Right renal cortex interstitium (tissue), 3 donors: Measurements from ENCODE around the gene CHPF2. TPM values are rescaled to one million over a fixed set of nuclear protein-coding genes. Genes with fewer than 3 reads are reported as not detected.

Experiments used
- DNase-seq, 3 donors: peaks; one replicate each; pipeline ENCODE4 v3.0.0-alpha.2; 2013; ENCODE audit warnings: low read depth in 3 of 3, low spot score in 2 of 3
- polyA plus RNA-seq, 3 donors: library from polyadenylated mRNA; unstranded; fragments of 120-200 nt; gene quantifications; one replicate each; pipeline ENCODE4 v1.2.1, GENCODE V29; 2013; ENCODE audit not compliant: insufficient read length in 3 of 3

Gene CHPF2
- polyA plus RNA-seq, 3 donors: 20.4 to 22.6 (median 21.4) TPM

DNA sequence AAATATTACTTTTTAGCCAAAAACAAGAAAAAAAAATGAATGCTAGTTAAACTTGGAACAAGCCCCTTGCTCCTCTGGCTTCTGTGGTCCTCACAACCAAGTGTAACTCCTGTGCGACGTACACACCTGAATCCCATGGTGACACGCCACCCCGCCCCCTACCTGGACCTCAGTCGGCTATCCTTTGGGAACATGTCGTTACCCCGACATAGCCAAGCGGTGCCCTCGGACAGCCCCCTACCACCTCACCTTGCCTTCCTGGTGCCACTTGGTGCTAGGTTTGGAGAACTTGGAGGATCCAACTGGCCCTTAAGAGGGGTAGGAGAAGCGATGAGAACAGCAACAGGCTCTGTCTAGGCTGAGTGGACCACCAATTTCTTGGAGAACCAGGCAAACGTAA is 28.2 kb downstream of the CHPF2 start:
- no peak for DNase-seq

DNA sequence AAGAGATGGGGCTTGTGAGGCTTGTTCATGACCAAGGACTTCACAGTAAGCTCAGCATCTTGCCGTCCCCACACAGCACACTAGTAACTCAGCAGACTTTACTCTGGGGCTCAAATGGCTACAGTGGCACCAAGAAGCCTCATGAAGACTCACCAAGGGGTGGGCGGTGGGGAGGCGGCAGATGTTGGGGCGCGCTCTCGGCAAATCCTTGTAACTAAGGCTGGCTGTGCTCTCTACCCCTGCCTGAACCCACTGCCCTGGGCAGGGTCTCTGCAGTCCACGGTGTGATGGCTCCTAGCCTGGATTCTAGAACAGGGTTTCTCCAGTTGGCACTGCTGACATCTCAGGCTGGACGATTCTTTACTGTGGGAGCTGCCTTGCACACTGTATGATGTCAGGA is 28.6 kb downstream of the CHPF2 start:
- DNase-seq: no peak

DNA sequence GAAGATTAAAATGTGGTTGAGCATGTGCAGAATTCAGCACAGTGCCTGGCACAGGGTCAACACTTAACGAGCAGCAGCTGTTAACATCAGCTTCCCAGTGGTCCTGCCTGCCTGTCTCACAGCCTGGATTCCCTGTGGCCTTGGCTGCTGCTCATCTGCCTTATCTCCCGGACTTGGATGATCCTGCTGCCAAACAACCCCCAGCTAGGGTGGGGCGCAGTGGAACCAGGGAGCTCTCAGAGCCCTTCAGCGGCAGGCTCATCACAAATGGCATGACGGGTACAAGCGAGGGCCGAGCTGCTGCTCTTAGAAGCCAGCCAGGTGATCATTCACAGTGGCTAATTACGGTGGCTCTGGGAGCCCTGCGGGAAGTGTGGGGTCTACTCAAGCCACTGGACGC is 29.2 kb downstream of the CHPF2 start:
- no peak for DNase-seq

DNA sequence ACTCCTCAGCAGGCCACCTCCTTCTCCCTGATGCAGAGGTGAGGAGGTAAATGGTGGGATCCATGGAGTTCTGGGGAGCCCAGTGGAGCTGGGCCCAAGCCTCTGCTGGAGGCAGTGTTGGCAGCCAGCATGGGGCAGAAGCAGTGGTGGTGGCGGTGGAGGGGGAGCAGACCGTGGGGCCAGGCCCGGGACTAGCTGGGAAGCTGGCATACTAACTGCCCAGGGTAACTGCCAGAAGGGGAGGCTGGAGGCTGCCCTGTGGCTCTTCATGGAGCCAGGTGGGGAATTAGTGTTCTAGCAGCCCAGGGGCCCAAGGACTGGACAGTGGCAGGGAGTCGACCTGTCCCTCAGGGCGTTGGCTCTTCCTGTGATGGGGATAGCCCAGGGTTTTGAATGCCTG is 32.3 kb downstream of the CHPF2 start:
- DNase-seq: no peak

DNA sequence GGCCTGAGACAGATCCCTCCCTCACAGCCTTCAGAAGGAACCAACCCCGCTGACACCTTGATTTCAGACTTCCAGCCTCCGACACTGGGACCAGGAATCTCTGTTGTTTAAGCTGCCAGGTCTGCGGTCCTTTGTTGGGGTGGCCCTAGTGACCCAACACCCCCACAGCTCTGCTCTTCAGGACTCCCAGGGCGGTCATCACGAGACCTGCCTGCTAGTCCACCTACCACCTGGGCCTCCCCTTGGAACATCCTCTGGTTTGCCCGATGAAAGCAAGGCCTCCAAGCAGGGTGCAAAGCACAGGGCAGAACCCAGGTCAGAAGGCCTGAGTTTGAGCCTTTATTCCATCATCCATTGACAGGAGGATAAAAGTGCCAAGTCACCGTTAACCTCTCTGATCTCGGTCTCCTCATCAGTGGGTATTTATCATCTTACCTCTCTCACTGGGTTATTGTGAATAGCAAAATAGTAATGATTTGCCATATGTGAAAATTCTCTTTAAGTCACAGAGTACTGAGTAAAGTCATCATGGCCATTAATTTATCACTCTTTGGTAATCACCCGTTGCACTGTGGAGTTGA is 33.2 kb downstream of the CHPF2 start:
- DNase-seq: no peak

DNA sequence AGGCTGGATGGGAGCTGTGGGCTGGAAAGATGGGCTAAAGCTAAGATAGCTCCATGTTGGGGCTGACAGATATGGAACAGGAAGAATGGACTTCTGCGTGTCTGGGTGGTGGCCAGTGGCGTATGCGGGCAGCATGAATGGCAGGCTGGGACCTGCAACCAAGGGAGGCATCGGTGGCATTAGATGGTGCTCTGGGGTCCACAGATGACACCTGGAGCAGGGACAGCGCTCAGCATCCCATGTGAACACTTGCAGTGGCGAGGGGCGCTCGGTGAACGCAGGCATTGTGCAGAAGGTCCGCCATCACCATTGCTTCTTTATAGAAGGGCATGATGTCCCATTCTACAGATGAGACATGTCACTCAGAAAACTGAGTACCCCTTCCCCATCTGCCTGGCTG is 37.2 kb downstream of the CHPF2 start:
- no peak for DNase-seq

DNA sequence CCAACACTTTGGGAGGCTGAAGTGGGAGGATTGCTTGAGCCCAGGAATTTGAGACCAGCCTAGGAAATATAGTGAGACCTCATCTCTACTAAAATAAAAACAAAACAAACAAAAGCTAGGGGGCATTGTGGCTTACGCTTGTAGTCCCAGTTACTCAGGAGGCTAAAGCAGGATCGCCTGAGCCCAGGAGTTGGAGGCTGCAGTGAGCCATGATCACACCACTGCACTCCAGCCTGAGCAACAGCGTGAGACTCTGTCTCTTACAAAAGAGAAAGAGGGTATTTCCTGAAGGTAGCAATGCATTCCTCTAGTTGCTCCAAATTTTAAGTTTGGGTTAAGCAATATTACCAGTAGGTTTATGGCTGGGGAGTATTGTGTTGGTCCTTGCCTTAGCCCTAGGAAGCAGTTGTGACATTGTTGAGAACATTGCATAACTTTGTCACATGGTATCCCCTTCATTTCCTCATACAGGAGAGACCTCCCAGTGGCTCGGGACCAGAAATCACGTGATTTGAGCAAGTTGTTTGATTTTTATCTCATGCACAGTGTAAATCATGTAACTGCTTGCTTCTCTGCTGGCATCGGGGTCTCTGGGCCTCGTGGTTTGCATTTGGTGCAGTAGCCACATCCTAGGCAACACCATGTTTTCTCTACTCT is 39.5 kb downstream of the CHPF2 start:
- no peak for DNase-seq

DNA sequence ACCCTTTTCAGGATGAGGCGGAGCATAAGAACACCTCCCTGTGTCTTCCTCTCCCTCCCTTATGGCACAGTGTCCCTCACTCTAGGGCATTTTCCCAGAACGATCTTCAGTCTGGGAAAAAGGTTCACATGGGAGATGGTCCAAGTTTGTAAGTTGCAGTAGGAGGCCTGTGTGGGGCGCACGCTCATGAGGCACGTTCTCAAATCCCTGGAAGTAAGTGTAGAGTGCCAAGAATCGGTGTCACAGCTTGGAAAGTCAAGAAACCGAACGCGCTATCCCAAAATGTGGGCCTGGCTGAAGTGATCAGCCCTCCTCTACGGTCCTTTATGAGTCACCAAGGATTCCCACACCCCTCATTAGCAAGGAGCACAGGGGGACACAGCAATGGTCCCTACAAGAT is 40.1 kb downstream of the CHPF2 start:
- no peak for DNase-seq

DNA sequence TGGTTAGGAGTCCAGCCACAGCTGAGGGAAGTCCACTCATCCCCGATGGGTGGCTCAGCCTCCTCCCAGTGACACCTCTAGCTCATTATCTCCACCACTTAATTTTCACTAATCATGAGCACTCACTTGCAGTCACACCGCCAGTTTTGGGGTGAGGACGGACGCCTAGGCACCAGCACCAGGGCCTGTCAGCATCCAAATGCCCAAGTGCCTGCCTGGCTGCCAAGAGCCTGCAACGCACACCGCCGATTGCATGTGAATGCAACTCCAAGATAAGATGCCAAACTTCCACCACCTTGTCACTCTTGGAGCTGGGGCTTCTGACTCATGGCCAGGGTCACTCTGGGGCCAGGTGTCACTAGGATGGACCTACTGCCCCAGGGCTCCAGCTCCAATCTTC is 40.6 kb downstream of the CHPF2 start:
- DNase-seq: no peak

DNA sequence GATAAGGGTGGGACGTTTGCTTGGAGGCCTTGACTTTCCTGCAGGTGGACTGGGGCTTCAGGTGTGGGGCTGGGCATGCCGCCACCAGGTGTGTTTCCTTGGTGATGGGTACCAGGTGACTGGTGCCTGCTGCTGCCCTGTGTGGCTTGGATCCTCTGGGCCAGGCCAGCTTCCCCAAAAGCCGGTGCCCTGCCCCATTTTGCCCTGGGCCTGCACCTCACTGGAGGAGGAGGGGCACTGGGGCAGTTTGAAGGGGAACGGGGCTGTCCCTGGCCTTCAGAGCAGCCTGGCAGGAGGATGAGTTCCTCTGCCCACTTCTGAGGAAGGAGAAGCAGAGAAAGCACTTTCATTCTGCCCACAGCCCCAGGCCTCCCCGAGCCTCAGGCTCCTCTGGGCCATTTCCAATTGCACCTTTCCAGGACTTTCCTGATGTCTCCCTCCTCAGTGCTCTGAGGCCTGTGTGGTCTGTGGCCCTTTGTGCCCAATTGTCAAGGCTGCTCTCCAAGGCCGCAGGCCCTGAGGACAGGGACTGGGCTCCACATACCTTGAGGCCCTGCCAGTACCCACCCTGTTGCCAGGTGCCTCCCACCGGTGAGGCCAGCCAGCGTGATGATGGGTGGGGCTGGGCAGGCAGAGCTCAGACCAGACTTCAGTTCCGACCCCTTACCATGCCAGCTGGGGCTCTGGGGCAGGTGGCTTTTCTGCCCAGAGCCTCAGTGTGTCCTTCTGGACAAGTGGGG is 41.5 kb downstream of the CHPF2 start:
- DNase-seq: no peak

DNA sequence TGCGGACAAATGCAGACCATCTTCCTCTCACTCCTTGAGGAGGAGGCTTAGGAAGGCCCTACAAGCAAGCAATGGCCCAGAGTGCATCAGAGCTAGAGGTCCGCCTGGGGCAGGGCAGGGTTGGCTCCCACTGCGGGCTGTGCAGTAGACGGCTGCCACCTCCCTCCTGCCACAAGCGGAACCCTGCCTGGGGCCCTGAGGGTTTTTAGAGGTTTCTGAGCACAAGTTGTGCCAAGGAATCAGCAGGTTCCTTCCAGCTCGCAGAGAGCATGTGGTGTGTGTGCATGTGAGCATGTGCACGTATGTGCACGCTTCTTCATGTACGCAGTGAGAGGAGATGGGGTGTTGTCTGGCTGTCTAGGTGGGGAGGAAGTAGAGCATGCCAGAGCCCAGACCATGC is 42.1 kb downstream of the CHPF2 start:
- no peak for DNase-seq

DNA sequence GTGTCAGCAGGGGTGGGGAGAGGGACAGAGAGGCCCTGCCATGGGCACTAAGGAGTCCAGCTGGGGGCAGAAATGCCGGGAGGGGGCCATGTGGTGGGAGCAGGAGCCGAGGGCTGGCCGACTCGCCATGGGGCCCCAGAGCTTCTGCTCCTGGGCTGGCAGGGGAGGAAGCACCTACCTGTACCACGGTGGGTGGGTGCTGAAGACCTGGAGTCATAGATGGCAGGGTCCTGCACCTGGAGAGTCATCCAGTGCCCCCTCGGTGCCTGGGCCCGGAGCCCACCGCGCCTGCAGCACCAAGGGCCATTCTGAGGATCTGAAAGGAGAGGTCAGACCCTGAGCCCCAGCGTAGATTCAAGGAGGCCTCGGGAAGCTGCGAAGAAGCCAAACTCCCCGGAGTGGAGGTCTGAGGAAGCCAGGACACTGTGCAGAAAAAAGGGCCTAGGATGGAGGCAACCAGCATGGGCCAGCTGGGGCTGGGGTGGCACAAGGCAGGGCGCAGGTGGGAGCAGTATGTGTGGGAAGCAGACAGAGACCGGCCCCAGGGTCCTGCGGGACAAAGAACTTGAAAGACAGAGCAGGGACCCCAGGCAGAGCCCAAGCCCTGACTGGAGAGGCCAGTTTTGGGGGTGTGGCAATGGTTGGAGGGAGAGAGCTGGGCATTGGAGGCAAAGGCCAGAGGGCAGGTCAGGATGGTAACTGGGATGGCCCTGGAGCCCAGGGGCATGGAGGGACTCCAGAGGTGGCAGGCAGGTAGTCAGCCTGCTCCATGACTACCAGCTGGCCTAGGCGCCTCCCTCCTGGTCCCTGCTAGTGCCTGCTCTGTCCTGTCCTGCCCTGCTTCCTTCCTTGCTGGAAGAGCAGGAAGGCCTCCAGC is 42.9 kb downstream of the CHPF2 start:
- DNase-seq: no peak

DNA sequence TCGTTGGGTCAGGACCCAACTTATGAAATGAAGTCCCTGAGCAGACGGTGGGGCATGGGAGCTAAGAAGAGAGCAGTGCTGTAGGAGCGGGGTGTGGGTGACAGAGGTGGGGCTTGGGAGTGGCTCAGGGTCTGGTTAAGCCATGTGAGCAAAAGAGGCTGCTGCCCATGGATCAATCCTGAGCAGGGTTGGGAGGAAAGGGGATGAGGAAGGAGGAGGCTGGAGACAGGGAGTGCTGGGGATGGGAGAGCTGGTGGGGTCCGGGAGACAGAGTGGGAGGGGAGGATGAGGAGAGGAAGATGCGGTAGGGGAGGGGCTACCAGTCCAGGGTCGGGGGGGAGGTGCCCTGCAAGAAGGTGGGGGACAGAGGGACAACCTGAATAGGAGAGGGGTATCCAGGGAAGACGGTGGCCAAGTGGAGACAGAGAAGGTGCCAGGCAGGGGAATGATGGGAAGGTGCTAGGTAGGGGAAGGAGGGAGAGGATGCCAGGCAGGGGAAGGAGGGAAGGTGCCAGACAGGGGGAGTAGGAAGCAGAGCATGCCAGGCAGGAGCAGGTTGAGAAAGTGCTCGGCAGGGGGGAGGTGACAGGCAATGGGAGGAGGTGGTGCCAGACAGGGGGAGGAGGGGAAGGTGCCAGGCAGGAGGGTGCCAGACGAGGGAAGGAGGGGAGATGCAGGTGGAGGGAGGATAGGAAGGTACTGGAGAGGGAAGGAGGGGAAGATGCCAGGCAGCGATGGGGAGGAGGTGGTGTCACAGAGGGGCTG is 43.7 kb downstream of the CHPF2 start:
- DNase-seq: no peak

DNA sequence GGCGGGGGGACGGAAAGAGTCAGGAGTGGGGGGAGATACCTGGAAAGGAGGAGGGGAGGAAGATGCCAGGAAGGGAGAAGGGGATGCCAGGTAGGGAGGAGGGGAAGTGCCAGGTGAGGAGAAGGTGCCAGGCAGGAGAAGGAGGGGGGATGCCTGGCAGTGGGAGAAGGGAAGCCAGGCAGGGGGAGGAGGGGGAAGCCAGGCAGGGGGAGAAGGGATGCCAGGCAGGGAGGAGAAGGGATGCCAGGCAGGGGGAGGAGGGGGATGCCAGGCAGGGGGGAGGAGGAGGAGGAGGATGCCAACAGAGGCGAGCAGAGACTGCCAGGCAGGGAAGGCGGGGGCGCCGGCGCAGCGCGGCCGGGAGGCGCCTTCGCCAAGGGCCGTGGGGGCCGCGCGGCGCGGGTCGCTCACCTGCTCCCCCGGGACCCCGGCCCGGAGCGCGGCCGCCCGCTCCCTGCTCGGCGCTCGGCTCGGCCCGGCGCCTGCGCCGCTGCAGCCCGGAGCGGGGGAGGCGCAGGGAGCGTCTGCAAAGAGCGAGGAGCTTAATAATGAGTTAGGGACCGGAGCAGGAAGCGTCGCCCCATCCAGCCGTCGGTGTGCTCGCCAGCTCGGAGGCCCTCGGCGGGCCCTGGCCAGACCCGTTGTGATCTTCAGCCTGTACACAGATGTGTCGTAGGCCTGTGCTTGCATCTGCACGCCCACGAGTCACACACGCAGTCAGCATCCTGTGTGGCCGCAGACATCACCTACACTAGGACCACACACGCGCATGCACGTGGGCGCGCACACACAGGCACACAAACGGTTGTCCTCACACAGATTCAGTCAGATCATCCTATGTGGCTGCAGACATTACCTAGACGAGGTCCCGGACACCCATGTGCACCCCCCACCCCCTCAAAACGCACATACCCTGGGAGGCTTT is 44.6 kb downstream of the CHPF2 start:
- DNase-seq: peak in 2 of 3 donors; percentile 29 to 49

DNA sequence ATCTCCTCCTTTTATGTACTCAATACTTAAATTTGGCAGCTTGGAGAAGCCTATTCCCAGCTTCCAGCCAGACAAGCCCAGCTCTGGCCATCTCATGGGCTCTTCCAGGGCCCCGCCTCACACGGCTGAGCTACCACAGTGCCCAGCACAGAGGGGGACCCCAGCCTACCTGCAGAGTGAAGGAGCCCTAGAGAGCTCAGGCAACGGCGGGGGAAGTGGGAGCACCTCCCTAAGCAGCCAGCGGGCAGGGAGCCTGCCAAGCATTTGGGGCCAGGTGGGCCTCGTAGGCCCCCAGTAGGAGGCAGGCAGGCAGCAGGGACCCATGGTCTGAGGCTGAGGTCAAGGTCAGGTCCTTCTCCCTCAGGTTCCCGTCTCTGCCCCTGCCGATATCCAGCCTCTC is 45.3 kb downstream of the CHPF2 start:
- DNase-seq: no peak

DNA sequence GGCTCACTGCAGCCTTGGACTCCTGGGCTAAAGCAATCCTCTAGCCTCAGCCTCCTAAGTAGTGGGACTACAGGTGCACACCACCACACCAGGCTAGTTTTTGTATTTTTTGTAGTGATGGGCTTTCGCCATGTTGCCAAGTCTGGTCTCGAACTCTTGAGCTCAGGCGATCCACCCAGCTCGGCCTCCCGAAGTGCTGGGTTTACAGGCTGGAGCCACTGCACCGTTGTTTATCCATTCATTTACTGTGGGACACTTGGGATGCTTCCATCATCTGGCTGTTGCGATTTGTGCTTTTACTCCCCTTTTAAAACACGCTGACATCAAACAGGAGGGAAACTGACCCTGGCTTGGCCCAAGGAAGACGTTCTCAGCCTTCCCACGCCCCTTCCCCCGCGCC is 46.7 kb downstream of the CHPF2 start:
- DNase-seq: no peak

DNA sequence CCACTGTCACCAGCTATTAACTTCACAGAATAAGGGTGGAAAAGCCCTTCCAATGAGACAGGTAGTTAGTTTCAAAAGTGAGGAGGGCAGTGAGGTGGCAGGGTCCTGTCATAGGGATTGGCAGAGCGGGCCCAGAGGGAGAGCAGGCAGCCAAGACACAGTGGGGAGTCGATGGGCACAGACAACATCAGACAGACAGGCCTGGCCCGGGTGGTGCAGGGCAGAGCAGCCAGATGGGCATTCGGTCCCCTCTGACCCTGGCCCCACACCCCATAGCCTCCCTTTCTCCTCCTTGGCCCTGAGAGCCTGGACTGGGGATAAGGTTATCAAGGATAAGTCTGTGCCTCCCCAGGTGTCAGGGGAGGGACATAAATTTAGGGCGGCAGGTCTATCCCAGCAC is 47.6 kb downstream of the CHPF2 start:
- DNase-seq: no peak

DNA sequence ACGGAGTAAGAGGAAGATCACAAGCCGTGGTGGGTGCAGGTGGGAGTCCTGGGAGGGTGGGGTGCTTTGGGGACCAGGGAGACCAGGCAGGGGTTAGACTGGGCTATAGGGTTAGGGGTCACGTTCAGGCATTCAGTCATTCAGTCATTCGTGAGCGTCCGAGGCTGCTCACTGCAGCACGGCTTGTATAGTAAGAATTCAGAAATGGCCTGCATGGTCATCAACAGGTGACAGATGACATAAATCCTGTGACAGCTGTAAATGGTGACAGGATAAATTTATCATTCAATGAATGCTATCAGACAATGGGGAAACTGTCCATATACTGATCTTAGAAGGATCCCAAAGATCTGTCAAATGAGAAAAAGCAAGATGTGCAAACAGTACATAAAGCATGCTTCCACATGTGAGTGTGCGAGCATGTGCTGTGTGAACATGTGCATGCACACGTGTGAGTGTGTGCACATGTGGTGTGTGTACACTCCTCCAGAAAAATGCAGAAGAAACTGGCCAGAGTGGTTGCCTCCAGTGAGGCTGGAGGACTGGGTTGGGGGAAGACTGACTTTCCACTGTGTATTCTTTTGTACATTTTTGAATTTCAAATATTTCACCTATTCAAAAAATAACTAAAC is 48.2 kb downstream of the CHPF2 start:
- no peak for DNase-seq

DNA sequence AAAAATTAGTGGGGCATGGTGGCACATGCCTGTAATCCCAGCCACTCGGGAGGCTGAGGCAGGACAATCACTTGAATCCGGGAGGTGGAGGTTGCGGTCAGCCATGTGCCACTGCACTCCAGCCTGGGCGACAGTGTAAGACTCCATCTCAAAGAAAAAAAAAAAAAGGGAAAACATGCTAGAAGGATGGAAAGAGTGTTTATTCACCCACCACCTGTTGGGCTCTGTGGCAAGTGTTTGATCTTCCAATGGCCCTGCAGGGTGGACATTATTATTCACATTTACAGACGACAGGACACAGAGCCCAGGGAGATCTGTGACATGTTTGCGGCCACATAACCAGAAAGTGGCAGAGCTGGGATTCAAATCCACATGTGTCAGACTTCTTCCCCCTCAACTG is 49.4 kb downstream of the CHPF2 start:
- no peak for DNase-seq
